HepG2 (cell line): Measurements from ENCODE around the gene PTPRH. TPM values are rescaled to one million over a fixed set of nuclear protein-coding genes. Genes with fewer than 3 reads are reported as not detected.
A peak's percentile ranks its signal among the peaks of the same experiment; 100 is the strongest.

Experiments
- ATAC-seq: fragments of 200-7000 bp; cut with Tn5 transposase; 3 replicates; pipeline ENCODE4 v1.9.1; 2020; ENCODE audit warnings: mild to moderate bottlenecking, moderate library complexity
- BruUV-seq: library from RNA; stranded (reverse); fragments of 400-500 nt; replicated peaks from 2 replicates; lab custom pipeline; 2021; lab: Mats Ljungman, UMichigan
- CTCF ChIA-PET: fragments of 300-600 bp; formaldehyde crosslinking; extraction: SDS; loops from one replicate; lab custom pipeline; 2021; ENCODE audit warnings: low total read pairs, inconsistent platforms, low intra/inter-chr PET ratio; lab: Yijun Ruan, JAX
- POLR2A ChIA-PET: fragments of 350-600 bp; sonication (Branson Sonifier 250); formaldehyde crosslinking; loops from one replicate; lab custom pipeline; 2020; ENCODE audit warnings: antibody characterized with exemption, inconsistent platforms; lab: Yijun Ruan, JAX
- DNase-seq: peaks from one replicate; pipeline ENCODE4 v3.0.0-alpha.2; 2015; ENCODE audit warnings: low spot score
- FAIRE-seq: peaks from 3 replicates; lab custom pipeline; 2011; peaks lifted over from hg19 to GRCh38; lab: Jason Lieb, UNC
- H2AFZ ChIP-seq: one replicate; pipeline ENCODE4 v1.6.1; 2011; ENCODE audit warnings: low read length, inconsistent platforms
- H3K27ac ChIP-seq: fragments of 300-600 bp; 3 replicates; pipeline ENCODE4 v1.8.0; 2011; ENCODE audit warnings: mixed run types, mild to moderate bottlenecking, mixed read lengths, low read length, inconsistent platforms; ENCODE audit not compliant: insufficient read depth; ENCODE audit errors: extremely low read length
- H3K27me3 ChIP-seq, 2 experiments: fragments of 200-600 bp in 1 of 2; 2 replicates in 1 of 2; 3 replicates in 1 of 2; pipeline versions ENCODE4 v1.6.0 to v1.8.0; 2011; ENCODE audit warnings: low read length in 2 of 2, mild to moderate bottlenecking in 2 of 2, moderate library complexity in 2 of 2, inconsistent platforms in 1 of 2; ENCODE audit not compliant: insufficient read depth in 2 of 2, control insufficient read depth in 1 of 2
- H3K36me3 ChIP-seq, 2 experiments: fragments of 200-600 bp in 1 of 2; replicated peaks in 1 of 2; 2 replicates in 1 of 2; 3 replicates in 1 of 2; pipeline versions ENCODE4 v1.5.1 to v1.8.0; 2011; ENCODE audit warnings: low read length in 2 of 2, inconsistent platforms in 1 of 2; ENCODE audit not compliant: insufficient read depth in 2 of 2, control insufficient read depth in 1 of 2
- H3K4me1 ChIP-seq: 2 replicates; pipeline ENCODE4 v1.5.1; 2012; ENCODE audit warnings: low read length, inconsistent platforms; ENCODE audit not compliant: insufficient read depth
- H3K4me2 ChIP-seq: 2 replicates; pipeline ENCODE4 v1.6.0; 2011; ENCODE audit warnings: low read depth, low read length, inconsistent platforms
- H3K4me3 ChIP-seq, 3 experiments: fragments of 200-600 bp in 1 of 3; sonication (generic), shearing (Covaris generic) in 1 of 3; replicated peaks in 1 of 3; 2 replicates each; pipeline ENCODE4 v1.5.1; 2011 to 2016; ENCODE audit warnings: low read length in 3 of 3, inconsistent platforms in 2 of 3, low read depth in 2 of 3, mild to moderate bottlenecking in 2 of 3, control low read depth in 1 of 3, mixed read lengths in 1 of 3; ENCODE audit not compliant: insufficient read depth in 1 of 3
- H3K79me2 ChIP-seq: one replicate; pipeline ENCODE4 v1.6.1; 2011; ENCODE audit warnings: low read length, inconsistent platforms; ENCODE audit not compliant: insufficient read depth
- H3K9ac ChIP-seq: 2 replicates; pipeline ENCODE4 v1.6.0; 2011; ENCODE audit warnings: mild to moderate bottlenecking, low read depth, low read length, inconsistent platforms; ENCODE audit not compliant: insufficient read depth
- H3K9me3 ChIP-seq: 2 replicates; pipeline ENCODE4 v1.5.1; 2012; ENCODE audit warnings: mild to moderate bottlenecking, low read length
- H4K20me1 ChIP-seq: 2 replicates; pipeline ENCODE4 v1.6.0; 2011; ENCODE audit warnings: inconsistent platforms, mild to moderate bottlenecking, low read length, moderate library complexity; ENCODE audit not compliant: insufficient read depth
- FOXA3 ChIP-seq: IDR thresholded peaks from 2 replicates; pipeline ENCODE4 v1.6.1; 2016; ENCODE audit warnings: missing genetic modification reagents, missing compliant biosample characterization
- NPAS2 ChIP-seq: sonication (generic); formaldehyde crosslinking; IDR thresholded peaks from 2 replicates; pipeline ENCODE4 v1.8.0; 2022; ENCODE audit warnings: mild to moderate bottlenecking, missing genetic modification reagents, borderline replicate concordance
- PRDM4 ChIP-seq: sonication (generic); formaldehyde crosslinking; IDR thresholded peaks from 2 replicates; pipeline ENCODE4 v1.9.0; 2021; ENCODE audit warnings: missing genetic modification reagents, borderline replicate concordance
- SALL2 ChIP-seq: sonication (generic); formaldehyde crosslinking; IDR thresholded peaks from 2 replicates; pipeline ENCODE4 v1.8.1; 2023; ENCODE audit warnings: mild to moderate bottlenecking, missing genetic modification reagents, inconsistent platforms
- TRIM22 ChIP-seq: fragments of 450-650 bp; IDR thresholded peaks from 2 replicates; pipeline ENCODE4 v1.6.1; 2017
- ZBTB10 ChIP-seq: sonication (generic); formaldehyde crosslinking; IDR thresholded peaks from 2 replicates; pipeline ENCODE4 v1.4.0; 2020; ENCODE audit warnings: missing genetic modification reagents, borderline replicate concordance
- ZC3H4 ChIP-seq: sonication (generic); formaldehyde crosslinking; IDR thresholded peaks from 2 replicates; pipeline ENCODE4 v1.4.0; 2020; ENCODE audit warnings: missing genetic modification reagents, borderline replicate concordance
- ZNF136 ChIP-seq: sonication (generic); formaldehyde crosslinking; IDR thresholded peaks from 2 replicates; pipeline ENCODE4 v1.8.1; 2022; ENCODE audit warnings: low read depth, mild to moderate bottlenecking, moderate library complexity, missing genetic modification reagents
- WGBS: methylation state at CpG from one replicate; pipeline ENCODE4 v1.1.6; 2017; ENCODE audit warnings: low lambda C conversion rate; 5-methylcytosine and 5-hydroxymethylcytosine counted together
- in situ Hi-C: cut with HindIII; loops from 2 replicates; pipeline ENCODE4 v1.10.0; 2017; ENCODE audit warnings: low pct_unique_long_range_greater_than_20kb; ENCODE audit not compliant: extremely low pct_ligation_motif_present
- intact Hi-C: fragments of 100-400 bp; cut with micrococcal nuclease; formaldehyde crosslinking; loops from one replicate; pipeline ENCODE4 v1.10.0; 2022; ENCODE audit not compliant: unreplicated experiment
- polyA plus RNA-seq, 8 experiments: library from polyadenylated mRNA; depleted of rRNA in 3 of 8; stranded (reverse) in 7 of 8; unstranded in 1 of 8; fragments of >200 nt; fragmentation: Illumina TruSeq in 4 of 8; extraction: Trizol in 4 of 8; gene quantifications; 2 replicates each; pipeline versions ENCODE4 v1.2.1 to v1.2.3, GENCODE V29; 2011 to 2016; ENCODE audit warnings: low read depth in 4 of 8, missing spikeins in 1 of 8, mixed read lengths in 1 of 8; ENCODE audit not compliant: insufficient read depth in 1 of 8
- total RNA-seq, 5 experiments: library from RNA; depleted of rRNA; stranded (reverse); fragments of >200 nt; fragmentation: Illumina TruSeq; extraction: Trizol; gene quantifications; 2 replicates each; pipeline ENCODE4 v1.2.3, GENCODE V29; 2016; ENCODE audit warnings: low read depth in 1 of 5
- TF ChIP-seq, protein P1 (sequence below): sonication (generic); formaldehyde crosslinking; IDR thresholded peaks from 2 replicates; pipeline ENCODE4 v1.8.0; 2022; ENCODE audit warnings: missing genetic modification reagents, mild to moderate bottlenecking, inconsistent platforms, borderline replicate concordance
- TF ChIP-seq, protein P2 (sequence below): sonication (generic); formaldehyde crosslinking; IDR thresholded peaks from 2 replicates; pipeline ENCODE4 v1.8.0; 2022; ENCODE audit warnings: missing genetic modification reagents, low read depth, mild to moderate bottlenecking, borderline replicate concordance

PTPRH gene
- total and polyA plus RNA-seq, 2 of the 13 experiments (the other 11 are each of a cell fraction or from before 2014, with no cell fraction given): 14.7 to 125 TPM

DNA sequence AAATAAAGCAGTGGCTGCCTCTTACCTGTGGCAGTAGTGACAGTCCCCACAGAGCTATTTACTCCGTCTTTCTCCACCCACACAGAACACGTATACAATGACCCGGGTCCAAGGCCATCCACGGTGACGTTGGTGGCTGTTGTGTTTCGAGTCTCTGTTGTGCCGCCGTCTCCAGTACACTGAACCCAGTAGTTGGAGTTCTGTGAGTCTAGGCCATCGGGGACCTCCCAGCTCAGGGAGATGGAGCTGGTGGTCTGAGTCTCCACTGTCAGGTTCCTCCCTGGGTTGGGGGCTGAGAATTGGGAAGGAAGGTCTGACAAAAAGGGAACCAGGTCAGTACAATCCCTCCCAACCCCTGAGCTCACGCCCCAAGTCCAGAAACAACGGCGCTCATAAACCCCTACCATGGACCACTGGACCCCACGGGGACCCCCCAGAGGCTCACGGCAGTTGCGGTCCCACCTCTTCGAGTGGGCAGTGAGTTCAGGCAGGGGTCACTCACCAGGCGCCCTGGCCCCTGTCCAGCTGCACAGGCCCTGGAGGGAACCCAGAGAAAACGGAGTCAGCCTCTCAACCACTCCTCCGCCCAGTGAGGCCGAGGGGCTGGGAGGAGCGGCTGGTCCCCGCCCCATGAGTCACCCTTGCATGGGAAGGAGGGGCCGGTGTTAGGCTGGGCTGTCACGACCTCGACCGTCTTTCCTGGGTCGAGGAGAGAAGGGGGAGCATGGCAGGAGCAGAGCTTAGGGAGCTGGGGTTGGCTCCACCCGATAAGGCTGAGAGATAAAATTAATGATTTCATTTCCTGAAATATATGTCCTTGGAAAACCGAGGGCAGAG is 2.4 kb downstream of the PTPRH start:
- peaks cover 64% of the 10 kb centered on the region for H3K4me1 ChIP-seq
- CTCF ChIA-PET: no interaction called here
- TF ChIP-seq ZC3H4 (CRISPR knock-in tag) (no peak), TRIM22 (no peak), PRDM4 (CRISPR knock-in tag) (no peak), NPAS2 (CRISPR knock-in tag) (no peak), SALL2 (CRISPR knock-in tag) (peak; percentile 87; the same call in 1 of the 2 replicates), ZNF136 (no peak), FOXA3 (peak; percentile 86), ZBTB10 (CRISPR knock-in tag) (no peak)
- TF ChIP-seq, protein P1, sequence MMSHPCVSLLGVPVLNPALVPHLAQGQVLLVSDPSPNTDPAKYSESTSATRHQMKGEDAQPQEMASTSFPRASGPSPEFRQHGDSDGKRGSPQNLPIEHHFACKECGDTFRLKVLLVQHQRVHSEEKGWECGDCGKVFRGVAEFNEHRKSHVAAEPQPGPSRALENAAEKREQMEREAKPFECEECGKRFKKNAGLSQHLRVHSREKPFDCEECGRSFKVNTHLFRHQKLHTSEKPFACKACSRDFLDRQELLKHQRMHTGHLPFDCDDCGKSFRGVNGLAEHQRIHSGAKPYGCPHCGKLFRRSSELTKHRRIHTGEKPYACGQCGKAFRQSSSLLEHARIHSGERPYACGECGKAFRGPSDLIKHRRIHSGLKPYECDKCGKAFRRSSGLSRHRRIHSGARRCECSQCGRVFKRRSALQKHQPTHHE: no peak; the same call in 1 of the 2 replicates
- TF ChIP-seq, protein P2, sequence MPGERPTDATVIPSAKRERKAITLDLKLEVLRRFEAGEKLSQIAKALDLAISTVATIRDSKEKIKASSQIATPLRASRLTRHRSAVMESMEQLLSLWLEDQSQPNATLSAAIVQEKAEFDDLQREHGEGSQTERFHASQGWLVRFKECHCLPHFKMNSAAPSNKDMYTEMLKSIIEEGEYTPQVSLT (CRISPR knock-in tag): no peak

More for the DNA sequence above, 2.4 kb downstream of the PTPRH start:
- ATAC-seq (peak; percentile 89), DNase-seq (peak; percentile 93), FAIRE-seq (peak; percentile 85)
- in situ Hi-C loops: no loop called here
- H3K27me3 ChIP-seq: no peaks in the 10 kb centered on the region; a peak in 1 of 5 replicates
- peaks cover 6% of the 10 kb centered on the region; the same call in 1 of the 2 replicates for H4K20me1 ChIP-seq
- peaks cover 10 to 29% of the 10 kb centered on the region in 2 experiments; a peak in 4 of 5 replicates for H3K36me3 ChIP-seq
- H3K27ac ChIP-seq: peak overlapping the region; percentile 100
- no peak overlapping the region for H2AFZ ChIP-seq
- intact Hi-C loops: loop anchor here (1.0 kb wide), 2 partner anchors 90 to 178 kb away; partner anchors contain the start of genes PPP1R12C and RPL28
- H3K4me2 ChIP-seq: peak overlapping the region; percentile 81
- peak overlapping the region; percentile 73 to 93 (median 82) for H3K4me3 ChIP-seq
- peaks cover 14% of the 10 kb centered on the region for H3K79me2 ChIP-seq
- under 1% methylated on average over 19 of the region's 29 CpGs for WGBS
- POLR2A ChIA-PET: interaction anchor here (0.6 to 2.2 kb wide), 31 partner anchors 9 to 934 kb away, joined by 3 to 34 read pairs (median 6); partner anchors contain the start of genes DNAAF3, FIZ1, HSPBP1 and ISOC2
- H3K9ac ChIP-seq: peak overlapping the region; percentile 100
- H3K9me3 ChIP-seq: no peaks in the 10 kb centered on the region
- TSS peak; percentile 96 for BruUV-seq
